RWPE1 (cell line): ENCODE measurements around the gene RAD51.
"Not testable (repeated sequence)": the region's sequence is repeated elsewhere in the genome, so short reads cannot be mapped to it uniquely, and the experiment has no call there.

ENCODE experiments used
- CTCF ChIA-PET: fragments of 350-600 bp; sonication (Branson Sonifier 250); formaldehyde crosslinking; extraction: SDS; loops from one replicate; lab custom pipeline; 2021; lab: Yijun Ruan, JAX
- POLR2A ChIA-PET: fragments of 400-600 bp; formaldehyde crosslinking; extraction: SDS; loops from one replicate; lab custom pipeline; 2020; ENCODE audit warnings: antibody characterized with exemption; ENCODE audit not compliant: low non-redundant PET; lab: Yijun Ruan, JAX
- DNase-seq: peaks from one replicate; pipeline ENCODE4 v3.0.0; 2012; ENCODE audit warnings: low spot score
- H3K27ac ChIP-seq: fragments of 450-650 bp; 2 replicates; pipeline ENCODE4 v1.5.1; 2017
- TF ChIP-seq, protein P1 (sequence below): fragments of 450-650 bp; conservative IDR thresholded peaks from 2 replicates; pipeline ENCODE4 v1.5.1; 2017; ENCODE audit warnings: low read depth, mild to moderate bottlenecking

RAD51 gene

DNA sequence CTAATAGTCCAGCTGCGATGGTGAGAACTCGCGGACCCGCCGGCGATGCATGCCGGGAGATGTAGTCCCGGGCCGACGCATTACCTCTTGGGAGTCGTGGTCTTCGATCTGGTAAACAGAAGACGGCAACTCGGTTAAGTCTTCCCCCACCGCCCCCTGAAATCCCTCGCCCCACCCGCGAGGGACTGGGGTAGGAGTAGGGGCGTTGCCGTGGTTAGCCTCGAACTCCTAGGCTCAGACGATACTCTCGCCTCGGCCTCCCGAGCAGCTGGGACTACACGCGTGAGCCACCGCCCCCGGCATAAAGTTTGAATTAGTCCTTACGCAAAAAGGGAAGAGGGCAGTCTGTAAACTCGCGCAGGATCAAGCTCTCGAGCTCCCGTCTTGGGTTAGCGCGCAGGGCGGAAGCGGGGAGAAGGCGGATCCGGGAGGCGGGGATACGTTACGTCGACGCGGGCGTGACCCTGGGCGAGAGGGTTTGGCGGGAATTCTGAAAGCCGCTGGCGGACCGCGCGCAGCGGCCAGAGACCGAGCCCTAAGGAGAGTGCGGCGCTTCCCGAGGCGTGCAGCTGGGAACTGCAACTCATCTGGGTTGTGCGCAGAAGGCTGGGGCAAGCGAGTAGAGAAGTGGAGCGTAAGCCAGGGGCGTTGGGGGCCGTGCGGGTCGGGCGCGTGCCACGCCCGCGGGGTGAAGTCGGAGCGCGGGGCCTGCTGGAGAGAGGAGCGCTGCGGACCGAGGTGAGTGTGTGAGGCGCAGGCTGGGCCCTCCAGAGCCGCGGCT lies at the start of gene RAD51:
Gene RAD51 (plus strand): TSS at position 487 of the 781 bp plus-strand sequence. CDS start 3,585 bp downstream, outside the sequence.
- peak; percentile 97 for DNase-seq
- ChIA-PET POLR2A (interaction anchor here (0.7 kb wide), 1 partner anchor 34 kb away, joined by 3 read pairs; no protein-coding TSS in a partner anchor), CTCF (interaction anchor here (0.6 to 1.0 kb wide), 4 partner anchors 11 to 89 kb away, joined by 3 to 4 read pairs (median 3); no protein-coding TSS in a partner anchor)
- TF ChIP-seq, protein P1, sequence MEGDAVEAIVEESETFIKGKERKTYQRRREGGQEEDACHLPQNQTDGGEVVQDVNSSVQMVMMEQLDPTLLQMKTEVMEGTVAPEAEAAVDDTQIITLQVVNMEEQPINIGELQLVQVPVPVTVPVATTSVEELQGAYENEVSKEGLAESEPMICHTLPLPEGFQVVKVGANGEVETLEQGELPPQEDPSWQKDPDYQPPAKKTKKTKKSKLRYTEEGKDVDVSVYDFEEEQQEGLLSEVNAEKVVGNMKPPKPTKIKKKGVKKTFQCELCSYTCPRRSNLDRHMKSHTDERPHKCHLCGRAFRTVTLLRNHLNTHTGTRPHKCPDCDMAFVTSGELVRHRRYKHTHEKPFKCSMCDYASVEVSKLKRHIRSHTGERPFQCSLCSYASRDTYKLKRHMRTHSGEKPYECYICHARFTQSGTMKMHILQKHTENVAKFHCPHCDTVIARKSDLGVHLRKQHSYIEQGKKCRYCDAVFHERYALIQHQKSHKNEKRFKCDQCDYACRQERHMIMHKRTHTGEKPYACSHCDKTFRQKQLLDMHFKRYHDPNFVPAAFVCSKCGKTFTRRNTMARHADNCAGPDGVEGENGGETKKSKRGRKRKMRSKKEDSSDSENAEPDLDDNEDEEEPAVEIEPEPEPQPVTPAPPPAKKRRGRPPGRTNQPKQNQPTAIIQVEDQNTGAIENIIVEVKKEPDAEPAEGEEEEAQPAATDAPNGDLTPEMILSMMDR, result no peak
- peak within 1 kb of the TSS; percentile 98 for H3K27ac ChIP-seq

DNA sequence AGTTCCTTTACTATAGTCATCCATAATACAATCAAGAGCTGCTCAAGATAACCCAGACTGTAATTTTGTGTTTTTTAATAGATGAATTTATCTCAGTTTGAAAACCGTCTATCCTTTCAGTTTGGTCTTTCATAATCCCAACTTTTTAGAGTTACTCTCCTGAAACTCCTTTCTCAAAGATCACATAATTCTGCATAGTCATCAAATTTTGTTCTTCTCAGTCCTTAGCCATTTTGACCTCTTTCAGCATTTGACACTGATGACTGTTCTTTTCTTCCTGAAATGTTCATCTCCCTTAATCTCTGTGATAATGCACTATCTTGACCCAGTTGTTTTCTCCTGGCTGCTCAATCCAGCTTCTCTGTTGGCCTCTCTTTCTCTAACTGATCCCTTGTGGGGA lies 47.5 kb upstream of the RAD51 start:
- H3K27ac ChIP-seq, result no peak overlapping the region
- DNase-seq, result no peak
- ChIA-PET POLR2A (interaction anchor here (0.6 kb wide), 1 partner anchor 95 kb away, joined by 4 read pairs; no protein-coding TSS in a partner anchor), CTCF (interaction anchor here (0.7 kb wide), 1 partner anchor 10 kb away, joined by 3 read pairs; no protein-coding TSS in a partner anchor)
- TF ChIP-seq, protein P1, result no peak

DNA sequence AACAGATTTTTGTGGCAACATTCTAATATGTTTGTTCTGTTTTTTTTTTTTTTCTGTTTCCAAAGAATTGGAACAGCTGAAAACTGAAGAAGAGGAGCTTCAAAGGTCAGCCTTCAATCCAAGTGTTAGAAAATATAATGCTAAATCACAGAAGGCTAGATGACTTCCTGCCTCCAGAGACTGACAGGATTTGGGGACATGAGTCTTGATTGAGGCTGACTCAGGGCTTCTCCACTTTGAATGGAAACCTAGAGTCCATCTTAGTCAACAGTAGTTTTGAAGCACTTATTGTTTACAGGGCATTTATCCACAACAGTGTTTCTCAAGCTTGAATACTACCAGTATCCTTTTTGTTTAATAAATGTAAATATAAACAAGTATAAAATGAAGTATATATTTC lies 44.5 kb upstream of the RAD51 start:
- TF ChIP-seq, protein P1, result no peak
- POLR2A ChIA-PET, result no interaction called here
- CTCF ChIA-PET, result no interaction called here
- no peak overlapping the region for H3K27ac ChIP-seq
- no peak for DNase-seq

DNA sequence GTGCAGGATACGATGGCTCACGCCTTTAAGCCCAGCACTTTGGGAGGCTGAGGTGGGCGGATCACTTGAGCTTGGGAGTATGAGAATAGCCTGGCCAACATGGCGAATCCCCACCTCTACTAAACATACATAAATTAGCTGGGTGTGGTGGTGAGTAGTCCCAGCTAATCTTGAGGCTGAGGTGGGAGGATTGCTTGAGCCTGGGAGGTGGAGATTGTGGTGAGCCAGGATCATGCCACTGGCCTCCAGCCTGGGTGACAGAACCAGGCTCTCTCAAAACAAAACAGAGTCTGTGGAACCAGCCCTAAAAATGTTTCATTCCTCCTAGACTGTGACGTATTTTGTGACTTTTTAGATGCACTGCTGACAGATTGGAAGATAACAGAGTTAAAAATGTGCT lies 34.3 kb upstream of the RAD51 start:
- POLR2A ChIA-PET, result interaction anchor here (0.5 kb wide), 1 partner anchor 34 kb away, joined by 3 read pairs; no protein-coding TSS in a partner anchor
- CTCF ChIA-PET, result no interaction called here
- no peak for DNase-seq
- peak overlapping the region; percentile 1; the same call in 1 of the 2 replicates for H3K27ac ChIP-seq
- TF ChIP-seq, protein P1, result no peak

DNA sequence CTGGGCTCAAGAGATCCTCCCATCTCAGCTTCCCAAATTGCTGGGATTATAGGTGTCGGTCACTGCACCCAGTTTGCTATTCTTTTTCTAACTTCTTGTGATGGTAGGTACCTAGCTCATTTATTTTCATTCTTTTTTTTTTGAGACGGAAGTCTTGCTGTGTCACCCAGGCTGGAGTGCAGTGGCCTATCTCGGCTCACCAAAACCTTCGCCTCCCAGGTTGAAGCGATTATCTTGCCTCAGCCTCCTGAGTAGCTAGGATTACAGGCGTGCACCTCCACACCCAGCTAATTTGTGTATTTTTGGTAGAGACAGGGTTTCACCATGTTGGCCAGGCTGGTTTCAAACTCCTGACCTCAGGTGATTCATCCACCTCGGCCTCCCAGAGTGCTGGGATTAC lies 30.1 kb upstream of the RAD51 start:
- ChIA-PET POLR2A (no interaction called here), CTCF (no interaction called here)
- TF ChIP-seq, protein P1, result no peak

DNA sequence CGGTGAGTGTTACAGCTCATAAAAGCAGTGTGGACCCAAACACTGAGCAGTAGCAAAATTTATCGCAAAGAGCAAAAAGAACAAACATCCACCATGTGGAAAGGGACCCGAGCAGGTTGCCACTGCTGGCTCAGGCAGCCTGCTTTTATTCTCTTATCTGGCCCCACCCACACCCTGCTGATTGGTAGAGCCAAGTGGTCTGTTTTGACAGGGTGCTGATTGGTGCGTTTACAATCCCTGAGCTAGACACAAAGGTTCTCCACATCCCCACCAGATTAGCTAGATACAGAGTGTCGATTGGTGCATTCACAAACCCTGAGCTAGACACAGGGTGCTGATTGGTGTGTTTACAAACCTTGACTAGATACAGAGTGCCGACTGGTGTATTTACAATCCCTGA lies 18.7 kb upstream of the RAD51 start:
- CTCF ChIA-PET, result interaction anchor here (0.6 kb wide), 1 partner anchor 218 kb away, joined by 3 read pairs; the partner anchor contains the start of gene VPS18
- DNase-seq, H3K27ac ChIP-seq, POLR2A ChIA-PET: not testable (repeated sequence)

More for the DNA sequence above, 30.1 kb upstream of the RAD51 start:
- no peak for DNase-seq
- no peak overlapping the region for H3K27ac ChIP-seq

DNA sequence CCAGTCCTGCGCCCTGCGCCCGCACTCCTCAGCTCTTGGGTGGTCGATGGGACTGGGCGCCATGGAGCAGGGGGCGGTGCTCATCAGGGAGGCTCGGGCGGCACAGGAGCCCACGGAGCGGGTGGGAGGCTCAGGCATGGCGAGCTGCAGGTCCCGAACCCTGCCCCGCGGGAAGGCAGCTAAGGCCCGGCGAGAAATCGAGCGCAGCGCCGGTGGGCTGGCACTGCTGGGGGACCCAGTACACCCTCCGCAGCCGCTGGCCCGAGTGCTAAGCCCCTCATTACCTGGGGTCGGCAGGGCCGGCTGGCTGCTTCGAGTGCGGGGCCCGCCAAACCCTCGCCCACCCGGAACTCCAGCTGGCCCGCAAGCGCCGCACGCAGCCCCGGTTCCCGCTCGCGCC lies 18.1 kb upstream of the RAD51 start:
- POLR2A ChIA-PET, H3K27ac ChIP-seq, DNase-seq: not testable (repeated sequence)
- CTCF ChIA-PET, result interaction anchor here (0.6 kb wide), 1 partner anchor 217 kb away, joined by 3 read pairs; the partner anchor contains the start of gene VPS18
